Measurements from ENCODE around the gene SULT1E1.

GRCh38 chr4:69831270-69831627 lies 28.7 kb downstream of the SULT1E1 start:
- no peak for TF ChIP-seq CTCF (IDR thresholded peaks at IDR 0.05; ENCODE audit: low read length)
- no peak for TF ChIP-seq EZH2phosphoT487 (IDR thresholded peaks at IDR 0.05; ENCODE audit: low read length)
- no peak for TF ChIP-seq EZH2 (optimal IDR thresholded peaks at IDR 0.05; ENCODE audit: low read depth, low read length)
